GM18519 (cell line): Measurements from ENCODE around the gene CPA5.

Experiments
- ATAC-seq: cut with Tn5 transposase; IDR thresholded peaks from one replicate; pipeline ENCODE4 v1.9.1; 2021; ENCODE audit warnings: mild to moderate bottlenecking, moderate library complexity; ENCODE audit not compliant: unreplicated experiment, low FRiP score

The CPA5 gene

DNA sequence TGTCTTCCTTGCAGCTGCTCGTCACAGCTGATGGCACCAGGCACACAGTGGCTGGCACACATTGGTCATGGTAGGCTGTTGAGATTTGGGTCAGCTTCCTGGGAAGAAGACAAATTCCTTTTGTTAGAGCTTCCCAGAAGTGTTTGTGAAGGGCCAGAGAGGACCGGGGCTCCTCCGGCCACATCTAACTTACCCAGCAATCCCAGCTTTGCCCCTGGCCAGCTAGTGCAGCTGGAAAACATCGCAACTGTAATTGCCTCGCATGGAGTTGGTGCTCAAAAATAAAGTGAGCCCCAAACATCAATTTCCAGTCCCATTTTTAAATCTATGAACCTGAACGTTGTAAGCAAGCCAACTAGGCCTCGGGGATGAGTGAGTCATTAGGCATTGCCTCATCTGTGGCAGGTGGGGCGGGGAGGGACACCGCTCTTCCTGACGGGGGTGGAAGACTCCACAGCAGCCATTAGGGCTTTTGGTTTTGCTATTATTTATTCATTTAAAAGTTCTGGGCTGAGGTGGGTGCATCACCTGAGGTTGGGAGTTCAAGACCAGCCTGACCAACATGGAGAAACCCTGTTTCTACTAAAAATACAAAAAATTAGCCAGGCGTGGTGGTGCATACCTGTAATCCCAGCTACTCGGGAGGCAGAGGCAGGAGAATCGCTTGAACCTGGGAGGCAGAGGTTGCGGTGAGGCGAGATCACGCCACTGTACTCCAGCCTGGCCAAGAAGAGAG, 12.4 kb downstream of the CPA5 start:
- no peak for ATAC-seq

DNA sequence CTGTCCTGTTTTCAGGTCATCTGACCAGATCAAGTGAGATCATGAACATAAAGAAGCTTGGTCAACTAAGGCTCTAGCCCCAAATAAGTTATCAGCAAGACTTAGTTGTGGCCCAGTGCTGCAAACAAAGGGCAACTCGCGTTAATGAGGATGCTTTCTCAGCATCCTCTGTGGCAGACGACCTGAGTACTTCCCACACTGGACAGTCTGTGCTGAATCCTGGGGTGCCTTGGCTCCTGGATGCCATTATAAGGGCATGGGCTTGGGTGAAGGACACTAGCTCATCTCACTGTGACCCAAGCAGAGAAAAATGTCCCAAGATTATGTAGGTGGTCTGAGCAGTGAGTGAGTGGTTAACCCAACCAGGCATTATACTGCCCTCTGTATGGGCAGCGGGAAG, 13.9 kb downstream of the CPA5 start:
- no peak for ATAC-seq

DNA sequence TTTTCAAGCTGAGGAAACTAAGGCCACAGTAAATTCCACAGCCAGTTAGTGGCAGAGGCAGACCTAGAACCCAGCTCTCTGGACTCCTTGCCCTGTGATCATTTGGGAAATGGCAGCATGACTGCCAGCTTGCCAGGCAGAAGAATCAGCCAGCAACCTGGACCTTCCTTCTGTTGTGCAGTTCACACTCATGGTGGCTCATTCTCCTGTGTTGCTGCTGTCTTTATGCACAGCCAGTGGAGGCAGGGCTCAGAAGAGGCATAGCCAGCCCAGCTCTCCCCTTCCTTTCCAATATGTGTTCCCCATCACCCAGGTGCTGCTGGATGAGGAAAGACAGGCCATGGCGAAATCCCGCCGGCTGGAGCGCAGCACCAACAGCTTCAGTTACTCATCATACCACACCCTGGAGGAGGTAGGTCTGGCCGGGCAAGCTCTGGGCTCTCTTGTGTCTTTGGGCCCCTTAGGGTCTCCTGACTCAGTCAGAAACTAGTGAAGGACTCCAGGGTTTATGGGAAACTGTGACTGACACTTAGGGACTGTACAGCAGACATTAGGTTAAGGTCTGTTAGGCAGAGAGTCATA, 14.8 kb downstream of the CPA5 start:
- ATAC-seq: no peak

DNA sequence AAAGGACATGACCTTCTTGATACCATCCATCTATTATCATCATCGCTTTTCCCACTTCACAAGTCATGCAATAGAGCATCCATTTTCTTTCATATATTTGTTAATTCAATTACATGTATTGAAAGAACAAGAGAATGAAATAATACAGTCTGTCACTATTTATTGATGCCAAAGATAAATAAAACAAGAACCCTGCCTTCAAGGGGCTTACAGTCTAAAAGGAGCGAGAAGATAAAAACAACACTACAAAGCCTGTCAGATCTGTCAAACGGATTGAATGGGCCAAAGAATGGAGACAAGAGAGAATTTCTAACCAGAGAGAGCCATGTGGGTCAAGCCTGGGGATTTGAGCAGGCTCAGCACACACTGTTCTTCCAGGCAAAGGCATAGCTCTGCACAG, 15.9 kb downstream of the CPA5 start:
- no peak for ATAC-seq

DNA sequence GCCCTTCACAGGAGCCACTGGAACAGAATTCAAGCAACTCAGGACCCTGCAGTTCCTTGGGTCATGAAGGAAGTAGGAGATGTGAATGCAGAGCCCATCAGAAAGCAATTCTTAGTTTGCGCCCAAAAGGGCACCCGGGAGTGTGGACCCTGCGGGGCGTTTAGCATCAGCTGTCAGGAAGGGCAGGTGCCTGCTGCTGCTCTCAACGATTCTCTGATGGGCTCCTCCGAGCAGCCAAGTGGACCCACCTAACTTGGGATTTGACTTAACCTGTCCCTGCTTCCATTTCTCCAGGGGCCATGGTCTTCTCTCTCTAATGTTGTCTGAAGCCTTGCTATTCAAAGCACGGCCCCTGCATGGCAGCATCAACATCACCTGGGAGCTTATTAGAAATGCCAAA, 17.1 kb downstream of the CPA5 start:
- ATAC-seq: no peak

DNA sequence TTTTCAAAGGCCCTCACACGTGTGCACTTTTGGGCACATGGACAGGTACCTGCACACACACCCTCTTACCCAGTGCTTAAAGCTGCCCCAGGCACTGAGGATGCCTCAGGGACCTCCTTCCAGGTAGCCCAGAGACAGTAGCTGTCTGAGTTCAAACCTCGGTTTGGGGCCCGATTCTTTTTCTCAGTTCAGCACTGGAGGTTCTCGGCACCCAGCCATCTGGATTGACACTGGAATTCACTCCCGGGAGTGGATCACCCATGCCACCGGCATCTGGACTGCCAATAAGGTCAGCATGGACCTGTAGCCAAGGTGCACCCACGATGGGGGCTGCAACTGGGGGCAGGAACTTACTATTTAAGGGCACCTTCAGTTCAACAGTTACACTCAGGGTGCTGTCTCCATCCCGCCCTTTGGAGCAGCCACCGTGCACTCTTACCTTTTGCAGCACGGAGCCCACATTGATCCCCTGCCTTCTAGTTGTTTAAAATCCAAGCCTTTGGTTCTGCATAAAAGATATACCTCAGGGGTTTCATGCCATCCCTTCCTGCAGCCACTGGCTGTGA, 17.7 kb downstream of the CPA5 start:
- ATAC-seq: no peak

DNA sequence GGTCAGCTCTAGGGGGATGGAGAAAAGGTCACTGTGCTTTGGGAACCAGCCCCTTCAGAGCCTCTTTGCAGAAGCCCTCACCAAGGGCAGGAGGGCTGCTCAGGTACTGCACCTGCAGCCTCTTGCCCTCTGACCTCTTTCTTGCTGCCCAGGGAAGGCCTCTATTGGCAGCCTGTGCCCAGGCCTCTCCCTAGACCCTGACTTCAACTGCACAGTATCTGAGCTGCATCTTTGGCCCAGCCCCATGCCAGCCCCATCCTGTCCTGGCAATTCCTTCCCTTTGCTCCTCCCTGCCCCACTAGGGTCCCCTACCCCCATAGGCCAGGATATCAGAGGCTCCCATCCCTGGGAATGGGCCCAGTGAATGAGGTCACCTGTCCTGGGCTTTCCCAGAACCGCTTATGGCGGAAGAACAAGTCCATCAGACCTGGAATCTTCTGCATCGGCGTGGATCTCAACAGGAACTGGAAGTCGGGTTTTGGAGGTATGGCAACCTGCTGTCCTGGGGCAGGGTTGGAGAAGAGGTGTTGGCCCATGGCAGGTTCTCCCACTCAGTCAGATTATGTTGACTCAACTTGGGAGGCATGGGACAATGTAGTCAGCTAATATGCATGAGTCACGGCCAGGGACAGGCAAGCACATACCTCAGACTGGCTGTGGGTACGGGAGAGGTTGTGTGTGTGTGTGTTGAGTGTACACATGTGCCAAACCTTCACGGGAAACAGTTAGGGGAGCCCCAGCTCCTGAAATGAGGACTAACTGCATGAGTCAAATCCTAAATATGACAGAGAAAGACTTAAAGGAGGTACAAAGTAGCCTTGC, 18.6 kb downstream of the CPA5 start:
- ATAC-seq: no peak

DNA sequence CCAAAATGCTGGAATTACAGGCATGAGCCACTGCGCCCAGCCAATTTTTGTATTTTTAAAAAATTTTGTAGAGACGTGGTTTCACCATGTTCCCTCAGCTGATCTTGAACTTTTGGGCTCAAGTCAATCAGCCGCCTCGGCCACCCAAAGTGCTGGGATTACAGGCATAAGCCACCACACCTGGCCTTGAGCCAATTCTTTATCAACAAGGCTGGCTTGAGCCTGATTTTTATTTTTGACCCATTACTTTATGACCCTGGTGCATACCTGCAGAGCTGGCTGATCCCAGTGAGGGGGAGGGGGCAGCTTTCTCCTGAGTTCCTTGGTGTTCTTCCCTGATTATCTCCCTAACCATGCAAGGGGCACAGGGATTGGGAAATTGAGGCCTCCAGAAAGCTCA, 19.8 kb downstream of the CPA5 start:
- ATAC-seq: no peak

DNA sequence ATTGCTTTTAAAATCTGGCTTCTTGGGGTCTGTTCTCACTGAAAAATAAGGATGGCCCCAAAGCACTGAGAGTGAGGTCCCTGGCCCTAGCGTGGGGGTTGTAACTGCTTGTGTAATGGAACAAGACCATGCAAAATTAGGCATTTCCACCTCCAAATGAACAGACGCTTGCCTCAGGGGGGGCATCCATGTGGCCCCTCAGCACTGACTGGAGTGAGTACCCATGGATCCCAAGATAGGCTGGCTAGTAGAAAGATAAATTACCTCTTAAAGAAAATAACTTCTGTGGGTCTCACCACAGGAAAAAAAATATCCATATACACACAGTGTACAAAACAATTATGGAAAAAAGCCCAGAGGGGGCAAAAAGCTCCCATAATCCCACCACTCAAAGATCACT, 20.5 kb downstream of the CPA5 start:
- no peak for ATAC-seq

DNA sequence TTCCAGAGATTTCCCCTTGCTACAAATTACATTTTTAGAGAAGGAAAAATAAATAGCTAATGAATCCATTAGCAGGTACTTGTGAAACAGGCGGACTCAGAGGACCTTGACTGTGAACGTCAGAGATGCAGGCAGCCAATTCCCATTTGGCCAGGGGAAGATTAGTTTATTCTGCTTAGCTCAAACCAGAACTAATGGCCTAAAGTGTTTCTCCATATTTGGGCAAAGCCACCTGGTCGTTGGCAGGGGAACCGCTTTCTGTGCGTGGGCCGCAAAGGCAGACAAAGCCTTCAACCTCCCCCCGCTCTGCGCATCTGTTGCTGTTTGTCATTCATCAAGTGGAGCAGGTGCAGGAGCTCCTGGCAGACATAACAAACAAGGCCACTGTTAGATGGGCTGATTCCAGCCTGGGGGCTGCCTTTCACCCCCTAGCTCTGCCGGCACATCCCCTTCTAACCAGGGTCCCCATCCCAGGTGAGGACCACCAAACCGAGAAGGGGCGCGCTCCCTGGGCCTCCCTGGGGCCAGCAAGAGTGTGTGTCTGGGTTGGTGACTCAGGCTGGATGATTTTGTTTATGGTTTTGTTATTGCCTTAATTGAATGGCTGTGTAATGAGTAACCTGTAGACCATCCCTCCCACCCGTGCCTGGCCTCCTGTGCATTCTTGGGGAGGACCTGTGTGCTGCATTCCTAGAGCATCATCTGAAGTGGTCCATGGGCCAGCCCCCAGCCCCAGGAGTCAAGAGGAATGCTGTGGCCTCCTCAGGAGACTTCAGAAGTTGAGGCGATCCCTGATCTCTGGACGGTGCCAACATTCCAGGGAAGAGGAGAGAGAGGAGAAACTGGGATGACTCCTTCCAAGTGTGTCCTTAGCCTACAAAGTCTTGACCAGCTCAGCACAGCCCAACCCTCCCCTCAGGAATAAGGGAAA, 21.2 kb downstream of the CPA5 start:
- ATAC-seq: no peak

DNA sequence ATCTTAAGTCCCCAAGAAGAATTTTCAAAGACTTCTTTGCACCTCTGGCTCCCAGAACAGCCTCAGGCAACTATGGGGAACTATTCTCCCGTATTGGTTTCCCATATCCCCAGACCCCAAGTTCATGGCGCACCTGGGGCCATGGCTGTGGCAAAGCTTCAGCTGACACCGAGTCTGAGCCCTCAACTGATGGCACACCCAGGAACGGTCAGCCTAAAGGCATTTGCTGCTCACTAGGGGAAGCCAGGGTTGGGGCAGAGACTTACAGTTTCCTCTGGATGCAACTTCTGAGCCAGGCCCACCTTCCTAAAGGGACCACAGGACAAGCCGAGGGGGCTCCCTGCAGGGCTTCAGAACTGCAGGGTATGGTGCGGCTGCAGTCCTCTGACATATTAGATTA, 21.9 kb downstream of the CPA5 start:
- no peak for ATAC-seq

DNA sequence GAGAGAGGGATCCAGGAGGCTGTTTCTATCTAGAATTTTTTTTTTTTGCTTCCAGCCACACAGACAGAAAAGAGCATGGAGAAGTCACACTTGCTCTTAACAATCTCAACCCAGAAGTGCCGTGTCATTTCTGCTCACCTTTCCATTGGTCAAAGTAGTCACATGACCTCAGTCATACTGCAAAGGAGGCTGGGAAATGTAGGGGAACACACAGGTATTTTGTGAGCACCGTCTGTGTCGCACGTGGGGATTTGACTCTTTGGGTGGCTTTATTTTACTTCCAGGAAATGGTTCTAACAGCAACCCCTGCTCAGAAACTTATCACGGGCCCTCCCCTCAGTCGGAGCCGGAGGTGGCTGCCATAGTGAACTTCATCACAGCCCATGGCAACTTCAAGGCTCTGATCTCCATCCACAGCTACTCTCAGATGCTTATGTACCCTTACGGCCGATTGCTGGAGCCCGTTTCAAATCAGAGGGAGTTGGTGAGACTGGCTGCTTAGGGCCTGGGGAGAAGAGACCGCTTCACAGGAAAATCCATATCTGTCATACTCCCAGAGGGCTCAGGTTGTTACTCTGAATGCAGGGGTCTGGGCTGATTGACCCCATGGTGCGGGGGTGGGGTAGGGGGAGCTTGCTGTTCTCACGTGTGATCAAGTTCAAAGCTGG, 22.6 kb downstream of the CPA5 start:
- ATAC-seq: no peak

DNA sequence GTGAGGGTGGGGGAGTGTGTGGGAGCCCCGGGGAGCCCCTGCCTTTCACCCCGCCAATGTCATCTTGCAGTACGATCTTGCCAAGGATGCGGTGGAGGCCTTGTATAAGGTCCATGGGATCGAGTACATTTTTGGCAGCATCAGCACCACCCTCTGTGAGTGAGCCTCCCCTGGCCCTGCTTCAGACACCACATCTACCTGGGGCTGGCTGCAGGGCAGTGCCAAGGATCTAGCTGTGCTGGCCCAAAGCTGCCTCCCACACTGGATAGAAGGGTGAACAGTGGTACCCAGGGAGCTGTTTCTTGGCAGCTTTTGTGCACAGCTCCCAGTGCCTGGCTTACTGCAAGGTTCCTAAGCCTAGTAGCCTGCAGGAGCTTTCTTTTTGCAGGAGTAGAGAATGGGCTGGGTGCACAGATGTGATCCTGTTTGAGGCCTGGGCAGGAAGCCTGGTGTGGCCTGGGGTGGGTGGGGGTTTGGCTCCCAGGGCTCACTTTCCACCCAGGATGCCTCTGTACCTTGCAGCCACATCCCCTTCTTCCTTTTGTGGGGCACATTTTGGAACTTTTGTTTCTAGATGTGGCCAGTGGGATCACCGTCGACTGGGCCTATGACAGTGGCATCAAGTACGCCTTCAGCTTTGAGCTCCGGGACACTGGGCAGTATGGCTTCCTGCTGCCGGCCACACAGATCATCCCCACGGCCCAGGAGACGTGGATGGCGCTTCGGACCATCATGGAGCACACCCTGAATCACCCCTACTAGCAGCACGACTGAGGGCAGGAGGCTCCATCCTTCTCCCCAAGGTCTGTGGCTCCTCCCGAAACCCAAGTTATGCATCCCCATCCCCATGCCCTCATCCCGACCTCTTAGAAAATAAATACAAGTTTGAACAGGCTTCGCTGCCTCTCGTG, 23.5 kb downstream of the CPA5 start:
- no peak for ATAC-seq

DNA sequence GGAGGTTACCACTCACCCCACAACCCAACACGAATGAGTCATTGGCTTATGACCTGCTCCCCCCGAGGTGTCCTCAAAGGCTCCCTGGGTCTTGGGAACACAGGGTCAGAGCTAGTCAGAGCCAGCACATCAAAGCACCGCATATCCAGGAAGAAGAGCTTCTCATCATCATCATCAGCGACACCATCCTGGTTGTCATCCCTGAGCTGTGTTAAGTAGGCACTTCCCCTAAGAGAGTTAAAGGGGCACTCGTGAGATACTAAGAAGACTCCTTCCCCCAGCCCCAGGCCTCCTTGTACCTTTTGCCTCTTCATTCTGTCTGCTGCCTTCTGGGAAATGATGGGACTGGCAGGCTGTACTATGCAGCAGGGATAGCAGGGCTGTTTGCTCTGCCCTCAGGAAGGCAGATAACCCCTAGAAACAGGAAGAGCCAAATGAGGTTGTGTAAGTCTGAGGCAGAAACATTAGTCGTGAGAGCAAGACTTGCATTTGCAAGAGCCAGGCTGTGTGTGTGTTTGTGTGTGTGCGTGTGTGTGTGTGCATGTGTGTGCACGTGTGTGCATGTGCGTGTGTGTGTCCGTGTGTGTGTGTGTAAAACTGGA, 24.6 kb downstream of the CPA5 start:
- ATAC-seq: no peak

DNA sequence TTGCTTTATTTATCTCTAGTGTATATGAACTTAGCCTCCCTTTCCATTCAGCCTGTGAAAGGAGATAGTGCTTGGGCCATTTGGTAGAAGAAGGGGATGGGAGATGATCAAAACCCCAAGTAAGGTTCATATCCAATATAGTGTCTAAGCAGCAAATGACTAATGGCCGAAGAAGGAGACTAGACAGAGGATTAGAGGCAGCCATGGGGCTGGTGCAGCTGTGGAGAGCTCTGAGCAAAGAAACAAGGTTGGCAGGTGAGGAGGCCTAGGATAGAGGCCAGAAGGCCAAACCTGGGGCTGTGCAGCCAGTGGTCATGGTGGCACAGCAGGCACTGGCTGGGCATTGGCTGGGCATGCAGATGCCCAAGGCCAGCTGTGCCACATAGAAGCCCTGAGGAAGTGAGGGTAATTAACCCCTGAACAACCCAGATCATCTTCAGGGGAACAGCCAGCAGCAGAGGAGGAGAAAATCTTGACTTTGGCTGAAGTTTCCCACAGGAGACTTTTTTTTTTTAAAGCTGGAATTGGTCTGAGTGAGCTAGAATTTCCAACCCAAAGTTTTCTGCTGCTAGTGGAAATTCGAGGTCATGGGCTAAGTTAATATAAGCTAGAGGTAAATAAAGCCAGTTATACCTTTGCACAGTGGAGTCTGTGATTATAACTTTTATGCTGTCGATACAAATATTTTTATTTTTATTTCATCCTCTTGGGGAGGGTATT, 25.4 kb downstream of the CPA5 start:
- ATAC-seq: no peak

DNA sequence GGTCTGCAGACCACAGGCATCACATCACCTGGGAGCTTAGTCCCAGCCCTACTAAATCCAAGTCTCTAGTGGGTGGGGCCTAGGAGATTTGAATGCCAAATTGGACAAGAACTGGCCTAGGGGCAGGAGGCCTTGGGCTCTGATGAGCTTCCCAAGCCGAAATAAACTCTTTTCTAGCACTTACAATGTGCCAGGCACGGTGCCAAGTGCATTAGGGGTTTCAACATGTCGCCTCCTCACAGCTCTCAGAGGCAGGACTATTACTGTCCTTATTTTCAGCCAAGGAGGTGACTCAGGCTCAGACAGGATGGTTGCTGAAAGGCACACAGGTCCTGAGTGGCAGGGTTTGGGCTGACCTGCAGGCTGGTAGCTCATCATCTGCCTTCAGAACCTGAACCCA, 26.4 kb downstream of the CPA5 start:
- no peak for ATAC-seq

DNA sequence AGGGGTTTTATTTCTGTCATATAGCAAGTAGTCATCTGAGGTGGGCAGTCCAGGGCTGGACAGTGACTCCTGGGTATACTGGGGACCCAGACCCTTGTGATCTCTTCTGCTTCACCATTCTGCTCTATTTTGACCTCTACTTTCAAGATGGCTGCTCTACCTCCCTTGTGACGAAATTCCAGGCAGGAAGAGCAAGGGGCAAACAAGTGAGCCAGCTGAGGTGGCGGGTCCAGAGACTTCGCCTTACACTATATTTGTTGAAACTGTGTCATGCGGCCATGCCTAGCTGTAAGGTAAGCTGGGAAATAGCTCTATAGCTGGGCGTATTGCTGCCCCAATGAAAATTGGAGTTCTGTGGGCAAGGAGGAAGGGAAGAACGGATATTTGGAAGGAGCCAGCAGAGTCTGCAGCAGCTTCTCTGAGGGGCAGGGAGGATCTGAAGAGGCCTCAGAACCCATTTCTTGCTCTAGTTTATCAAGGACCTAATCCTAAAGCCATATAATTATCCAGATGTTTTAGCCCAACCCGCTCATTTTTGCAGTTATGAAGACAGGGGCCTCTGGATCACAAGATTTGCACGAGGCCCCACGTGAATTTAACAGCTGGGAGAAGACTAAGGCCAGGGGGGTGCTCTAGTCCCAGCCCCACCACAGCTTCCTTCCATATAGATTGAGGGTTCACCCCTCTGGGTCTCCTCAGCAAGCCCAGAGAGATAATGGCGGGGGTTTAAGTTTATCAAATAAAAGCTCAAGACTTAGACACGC, 28.0 kb downstream of the CPA5 start:
- no peak for ATAC-seq
